VCaP (cell line): ENCODE data around the gene KDM4B.
A peak's percentile ranks its signal among the peaks of the same experiment; 100 is the strongest.

Experiments used
- H3K27ac ChIP-seq: fragments of 450-650 bp; 2 replicates; pipeline ENCODE4 v1.5.1; 2017
- TF ChIP-seq, protein P1 (sequence below): fragments of 450-650 bp; conservative IDR thresholded peaks from 2 replicates; pipeline ENCODE4 v1.5.1; 2017; ENCODE audit warnings: mild to moderate bottlenecking, moderate library complexity

Gene KDM4B

DNA sequence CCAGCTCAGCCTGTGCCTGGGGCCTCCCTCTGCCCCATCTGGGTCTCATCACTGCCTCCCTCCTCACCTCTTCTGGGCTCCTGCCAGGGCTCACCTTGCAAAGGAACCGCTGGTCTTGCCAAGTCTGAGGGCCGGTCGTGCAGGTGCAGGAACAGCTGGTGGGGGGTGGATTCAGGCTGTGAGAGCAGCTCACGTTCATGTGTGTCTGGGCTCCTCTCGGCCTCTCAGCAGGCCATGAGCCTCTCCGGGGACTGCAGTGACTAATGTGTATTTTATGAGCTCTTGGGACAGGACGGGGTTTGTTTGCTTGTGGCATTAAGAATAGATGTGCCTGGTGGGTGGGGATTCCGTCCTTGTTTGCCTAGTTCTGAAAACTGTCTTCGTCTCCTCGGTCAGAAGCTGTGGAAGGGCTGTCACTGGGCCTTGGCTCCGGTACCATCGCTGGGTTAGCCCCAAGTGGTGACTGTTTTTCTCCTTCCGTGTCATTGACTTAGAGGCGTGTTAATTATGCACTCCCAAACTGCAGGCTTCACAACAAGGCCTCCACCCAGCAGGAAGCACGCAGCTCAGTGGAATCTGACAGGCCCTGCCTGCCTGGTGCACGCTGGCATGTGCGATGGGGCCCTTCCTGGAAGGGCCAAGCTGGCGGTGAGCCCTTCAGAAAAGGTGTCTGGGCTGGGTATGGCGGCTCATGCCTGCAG is 77.6 kb downstream of the KDM4B start:
- peak overlapping the region; percentile 89 for H3K27ac ChIP-seq
- TF ChIP-seq, protein P1, sequence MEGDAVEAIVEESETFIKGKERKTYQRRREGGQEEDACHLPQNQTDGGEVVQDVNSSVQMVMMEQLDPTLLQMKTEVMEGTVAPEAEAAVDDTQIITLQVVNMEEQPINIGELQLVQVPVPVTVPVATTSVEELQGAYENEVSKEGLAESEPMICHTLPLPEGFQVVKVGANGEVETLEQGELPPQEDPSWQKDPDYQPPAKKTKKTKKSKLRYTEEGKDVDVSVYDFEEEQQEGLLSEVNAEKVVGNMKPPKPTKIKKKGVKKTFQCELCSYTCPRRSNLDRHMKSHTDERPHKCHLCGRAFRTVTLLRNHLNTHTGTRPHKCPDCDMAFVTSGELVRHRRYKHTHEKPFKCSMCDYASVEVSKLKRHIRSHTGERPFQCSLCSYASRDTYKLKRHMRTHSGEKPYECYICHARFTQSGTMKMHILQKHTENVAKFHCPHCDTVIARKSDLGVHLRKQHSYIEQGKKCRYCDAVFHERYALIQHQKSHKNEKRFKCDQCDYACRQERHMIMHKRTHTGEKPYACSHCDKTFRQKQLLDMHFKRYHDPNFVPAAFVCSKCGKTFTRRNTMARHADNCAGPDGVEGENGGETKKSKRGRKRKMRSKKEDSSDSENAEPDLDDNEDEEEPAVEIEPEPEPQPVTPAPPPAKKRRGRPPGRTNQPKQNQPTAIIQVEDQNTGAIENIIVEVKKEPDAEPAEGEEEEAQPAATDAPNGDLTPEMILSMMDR = 0 out of 2 replicates have a peak, but pooled peaks have one; percentile 2

DNA sequence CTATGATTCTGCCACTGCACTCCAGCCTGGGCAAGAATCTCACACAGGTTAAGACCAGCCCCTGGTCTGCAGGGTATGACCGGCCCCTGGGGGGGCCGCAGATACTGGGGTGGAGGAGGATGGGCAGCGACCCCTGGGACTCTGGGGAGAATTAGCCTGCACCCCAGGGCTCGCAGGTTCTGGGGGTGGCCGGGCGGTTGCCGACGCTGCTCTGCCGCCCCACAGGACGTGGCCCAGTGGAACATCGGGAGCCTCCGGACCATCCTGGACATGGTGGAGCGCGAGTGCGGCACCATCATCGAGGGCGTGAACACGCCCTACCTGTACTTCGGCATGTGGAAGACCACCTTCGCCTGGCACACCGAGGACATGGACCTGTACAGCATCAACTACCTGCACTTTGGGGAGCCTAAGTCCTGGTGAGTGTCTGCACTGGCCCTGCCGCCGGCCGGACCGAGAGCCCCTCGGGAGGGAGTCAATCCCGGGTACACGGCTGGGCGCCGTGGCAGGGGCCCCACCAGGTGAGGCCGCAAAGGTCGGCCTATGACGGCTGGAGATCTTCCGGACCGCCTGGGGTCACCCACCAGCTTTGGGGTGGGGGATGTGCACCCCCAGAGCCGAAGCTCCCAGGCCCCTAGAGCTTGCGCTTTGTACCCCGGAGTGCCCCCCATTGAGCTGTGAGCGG is 78.5 kb downstream of the KDM4B start:
- peak overlapping the region; percentile 89 for H3K27ac ChIP-seq
- TF ChIP-seq, protein P1 = no peak

DNA sequence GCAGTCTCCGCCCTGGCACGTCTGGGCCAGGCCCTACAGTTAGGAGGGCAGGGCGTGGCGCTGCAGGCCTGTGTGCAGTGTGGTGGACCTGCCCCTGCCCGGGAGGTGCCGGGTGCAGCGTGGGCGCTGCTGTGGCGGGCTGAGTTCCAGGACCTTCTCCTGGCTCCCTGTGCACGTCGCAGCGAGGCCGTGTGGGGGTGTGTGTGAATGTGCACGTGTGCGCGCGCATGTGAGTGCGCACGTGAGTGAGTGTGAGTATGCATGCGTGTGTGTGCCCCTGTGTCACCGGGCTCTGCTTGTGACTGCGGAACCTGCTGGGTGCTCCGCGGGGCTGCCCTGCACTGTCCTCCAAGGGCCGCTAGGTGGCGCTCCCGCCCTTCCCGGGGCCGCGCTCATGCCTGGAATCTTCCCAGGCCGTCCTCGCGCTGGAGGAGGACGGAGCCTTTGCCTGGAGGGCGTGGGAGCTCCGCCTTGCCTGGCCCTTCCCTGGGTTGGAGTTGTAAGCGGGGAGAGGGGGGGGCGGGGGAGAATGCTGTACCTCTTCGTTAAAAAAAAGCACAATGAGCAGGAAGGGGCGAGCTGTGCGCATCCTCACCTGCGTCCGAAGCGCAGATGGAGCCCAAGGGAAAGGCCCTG is 79.3 kb downstream of the KDM4B start:
- H3K27ac ChIP-seq = peak overlapping the region; percentile 89
- TF ChIP-seq, protein P1 = peak; percentile 92

DNA sequence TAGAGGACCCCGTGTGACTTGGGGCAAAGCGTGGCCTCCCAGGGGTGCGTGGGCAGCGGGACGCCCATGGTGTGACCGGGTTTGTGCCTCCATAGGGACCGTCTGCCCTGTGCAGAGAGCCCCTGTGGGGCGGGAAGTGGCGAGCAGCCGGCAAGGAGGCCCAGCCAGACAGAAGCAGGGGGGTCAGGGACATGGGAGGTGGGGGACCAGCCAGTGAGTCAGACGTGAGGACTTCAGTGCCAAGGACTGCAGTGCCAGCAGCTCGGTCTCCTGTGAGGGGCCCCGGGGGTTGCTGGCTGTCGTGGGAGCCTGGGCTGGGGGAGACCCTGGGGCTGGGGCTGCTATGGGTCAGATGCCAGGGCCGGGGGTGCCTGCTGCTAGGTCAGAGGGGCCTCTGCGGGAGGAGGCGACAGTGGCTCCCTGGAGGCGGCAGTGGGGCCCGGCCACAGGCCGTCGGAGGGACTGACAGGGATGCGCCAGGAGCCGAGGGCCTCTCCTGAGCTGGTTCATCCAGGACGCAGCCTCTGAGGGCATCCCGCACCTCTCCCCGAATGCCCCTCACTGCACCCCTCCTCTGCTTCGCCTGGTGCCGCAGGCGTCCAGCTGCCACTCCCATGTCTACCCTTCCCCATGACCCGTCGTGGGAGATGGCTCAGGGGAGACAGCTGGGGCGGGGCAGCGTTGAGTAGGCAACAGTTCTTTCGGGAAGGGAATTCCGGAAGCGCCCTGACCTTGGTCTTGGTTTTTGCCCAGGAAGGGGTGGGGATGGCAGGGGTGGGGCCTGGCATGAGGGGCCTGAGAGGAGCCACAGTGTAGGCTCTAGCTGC is 80.0 kb downstream of the KDM4B start:
- H3K27ac ChIP-seq = peak overlapping the region; percentile 89
- TF ChIP-seq, protein P1 = no peak

DNA sequence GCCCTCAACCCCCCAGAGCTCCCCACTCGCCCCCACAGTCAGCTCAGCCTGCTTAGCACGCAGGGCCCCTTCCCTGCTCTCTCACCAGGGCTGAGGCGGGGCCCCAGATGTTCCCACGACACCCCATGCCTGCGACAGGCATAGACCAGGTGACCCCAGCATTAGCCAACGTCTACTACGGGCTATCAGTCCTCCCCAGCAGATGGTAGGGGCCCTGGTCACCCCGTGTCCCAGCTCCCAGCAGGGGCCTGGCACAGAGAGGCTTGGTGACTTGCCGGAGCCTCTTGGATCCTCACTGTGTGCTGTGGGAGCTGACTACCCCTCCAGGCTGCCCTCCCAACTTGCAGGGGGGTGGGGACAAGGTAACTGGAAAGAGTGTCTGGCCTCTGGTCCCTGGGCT is 80.6 kb downstream of the KDM4B start:
- no peak overlapping the region for H3K27ac ChIP-seq
- TF ChIP-seq, protein P1 = no peak

DNA sequence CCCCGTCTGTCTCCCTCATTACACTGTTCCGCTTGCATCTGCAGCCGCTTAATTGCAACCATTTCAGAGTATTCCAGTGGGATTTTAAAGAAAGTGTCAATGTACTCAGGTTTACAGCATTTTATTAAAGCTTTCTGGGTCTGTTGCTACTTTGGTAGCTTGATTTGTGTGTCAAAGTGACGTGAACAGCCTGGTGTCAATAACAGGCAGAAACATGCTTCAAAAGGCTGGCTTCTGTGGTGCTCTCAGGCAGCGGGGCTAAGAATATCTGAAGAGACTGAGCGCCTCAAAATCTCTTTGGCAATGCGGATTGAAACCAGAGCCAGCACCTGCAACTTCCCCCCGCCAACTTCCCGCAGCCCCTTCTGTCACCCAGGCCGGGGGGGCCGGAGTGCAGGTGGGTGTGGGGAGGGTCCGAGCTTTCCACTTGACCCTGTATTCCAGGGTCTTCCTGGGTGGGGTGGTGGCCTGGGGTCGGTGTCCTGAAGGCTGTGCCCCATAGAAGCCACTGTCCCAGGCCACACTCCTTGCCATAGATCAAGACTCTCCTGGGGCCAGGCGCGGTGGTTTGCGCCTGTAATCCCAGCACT is 81.2 kb downstream of the KDM4B start:
- no peak overlapping the region for H3K27ac ChIP-seq
- TF ChIP-seq, protein P1 = no peak
